Panc1 (cell line): ENCODE data around the gene ADK.

Source experiments
- CTCF ChIP-seq: fragments of 450-650 bp; IDR thresholded peaks from 2 replicates; pipeline ENCODE4 v1.5.1; 2017; ENCODE audit warnings: mild to moderate bottlenecking
- POLR2AphosphoS5 ChIP-seq: IDR thresholded peaks from 2 replicates; pipeline ENCODE4 v1.6.1; 2012; ENCODE audit warnings: mild to moderate bottlenecking, low read depth, low read length, moderate library complexity

DNA sequence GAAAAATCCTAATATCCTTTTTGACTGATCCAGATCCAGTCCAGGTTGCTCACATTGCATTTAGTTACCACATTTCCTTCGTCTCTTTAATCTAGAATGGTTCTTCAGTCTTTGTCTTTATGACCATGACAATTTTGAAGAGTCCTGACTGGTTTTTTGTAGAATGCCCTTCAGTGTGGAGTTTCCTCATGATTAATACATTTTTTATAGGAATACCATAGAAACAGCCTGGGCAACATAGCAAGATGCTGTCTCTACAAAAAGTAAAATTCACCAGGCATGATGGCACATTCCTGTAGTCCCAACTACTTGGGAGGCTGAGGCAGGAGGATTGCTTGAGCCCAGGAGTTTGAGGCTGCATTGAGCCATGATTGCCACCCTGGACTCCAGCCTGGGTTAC, 390.4 kb downstream of the ADK start:
- TF ChIP-seq CTCF (no peak), POLR2AphosphoS5 (no peak)
